Astrocyte of the cerebellum (primary cell): ENCODE measurements around the gene WDR20.

Experiments
- DNase-seq: peaks from one replicate; pipeline ENCODE4 v3.0.0-alpha.2; 2011; ENCODE audit warnings: low read depth
- H3K4me3 ChIP-seq: 2 replicates; pipeline ENCODE4 v1.5.1; 2011; ENCODE audit warnings: mild to moderate bottlenecking, low read depth, low read length, moderate library complexity
- in situ Hi-C: cut with HindIII; loops from 2 replicates; pipeline ENCODE4 v1.10.0; 2017; ENCODE audit warnings: low sequenced_read_pairs
- TF ChIP-seq, protein P1 (sequence below): IDR thresholded peaks from 2 replicates; pipeline ENCODE4 v1.5.1; 2012; ENCODE audit warnings: low read length, low read depth, moderate library complexity, mild to moderate bottlenecking; ENCODE audit errors: missing control alignments

Gene WDR20

DNA sequence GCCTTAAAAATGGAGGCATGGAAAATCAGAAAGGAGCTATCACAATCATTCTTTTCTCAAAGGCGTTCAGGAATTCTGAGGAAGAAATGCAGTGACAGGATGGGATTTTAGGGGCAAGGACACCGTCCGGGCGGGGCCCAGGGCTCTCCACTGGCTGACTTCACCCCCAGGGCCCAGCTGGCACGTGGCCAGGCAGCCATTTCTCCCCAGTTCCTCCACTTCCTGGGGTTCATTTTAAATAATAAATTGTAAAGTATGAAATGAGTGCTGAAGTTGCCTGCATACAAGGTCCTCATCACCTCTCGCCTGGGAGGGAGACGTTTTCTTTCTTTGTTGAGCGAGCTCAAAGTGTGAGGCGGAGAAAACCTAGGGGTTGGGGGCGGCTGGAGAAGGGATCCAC, 73.8 kb downstream of the WDR20 start:
- DNase-seq, result no peak
- TF ChIP-seq, protein P1, sequence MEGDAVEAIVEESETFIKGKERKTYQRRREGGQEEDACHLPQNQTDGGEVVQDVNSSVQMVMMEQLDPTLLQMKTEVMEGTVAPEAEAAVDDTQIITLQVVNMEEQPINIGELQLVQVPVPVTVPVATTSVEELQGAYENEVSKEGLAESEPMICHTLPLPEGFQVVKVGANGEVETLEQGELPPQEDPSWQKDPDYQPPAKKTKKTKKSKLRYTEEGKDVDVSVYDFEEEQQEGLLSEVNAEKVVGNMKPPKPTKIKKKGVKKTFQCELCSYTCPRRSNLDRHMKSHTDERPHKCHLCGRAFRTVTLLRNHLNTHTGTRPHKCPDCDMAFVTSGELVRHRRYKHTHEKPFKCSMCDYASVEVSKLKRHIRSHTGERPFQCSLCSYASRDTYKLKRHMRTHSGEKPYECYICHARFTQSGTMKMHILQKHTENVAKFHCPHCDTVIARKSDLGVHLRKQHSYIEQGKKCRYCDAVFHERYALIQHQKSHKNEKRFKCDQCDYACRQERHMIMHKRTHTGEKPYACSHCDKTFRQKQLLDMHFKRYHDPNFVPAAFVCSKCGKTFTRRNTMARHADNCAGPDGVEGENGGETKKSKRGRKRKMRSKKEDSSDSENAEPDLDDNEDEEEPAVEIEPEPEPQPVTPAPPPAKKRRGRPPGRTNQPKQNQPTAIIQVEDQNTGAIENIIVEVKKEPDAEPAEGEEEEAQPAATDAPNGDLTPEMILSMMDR, result no peak
- in situ Hi-C loops, result no loop called here
- H3K4me3 ChIP-seq, result no peak overlapping the region

DNA sequence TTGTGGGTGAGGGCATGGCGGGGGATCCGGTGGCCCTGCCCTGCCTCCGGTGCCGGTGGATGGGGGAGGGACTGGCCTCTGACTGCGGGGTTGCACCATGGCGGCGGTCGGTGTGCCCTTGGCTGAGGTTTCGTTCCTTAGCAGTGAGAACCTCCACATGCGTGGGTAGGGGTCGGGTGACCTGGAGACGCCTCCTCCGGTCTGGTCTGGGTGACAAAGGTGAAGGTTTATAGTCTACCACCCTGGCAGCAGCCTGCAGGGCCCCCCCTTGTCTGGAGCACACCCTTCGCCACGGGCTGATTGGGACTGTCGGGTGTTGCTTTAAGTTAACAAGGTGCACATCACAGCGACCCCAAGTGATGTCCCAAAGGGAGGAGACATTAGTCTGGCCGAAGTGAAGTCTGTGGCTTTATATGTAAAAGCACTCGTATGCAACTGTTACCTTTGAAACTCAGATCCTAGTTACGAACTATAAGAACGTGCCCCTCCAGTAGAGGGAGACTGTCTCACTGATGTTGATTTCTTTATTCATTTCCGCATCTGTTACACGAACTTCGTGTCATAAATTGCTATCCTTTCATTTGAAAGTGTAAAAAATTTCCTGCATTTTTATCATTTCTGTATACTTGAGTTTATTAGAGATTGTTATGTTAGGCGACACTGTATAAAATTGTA, 74.4 kb downstream of the WDR20 start:
- H3K4me3 ChIP-seq, result no peak overlapping the region
- in situ Hi-C loops, result no loop called here
- DNase-seq, result no peak
- TF ChIP-seq, protein P1, result peak; percentile 13

DNA sequence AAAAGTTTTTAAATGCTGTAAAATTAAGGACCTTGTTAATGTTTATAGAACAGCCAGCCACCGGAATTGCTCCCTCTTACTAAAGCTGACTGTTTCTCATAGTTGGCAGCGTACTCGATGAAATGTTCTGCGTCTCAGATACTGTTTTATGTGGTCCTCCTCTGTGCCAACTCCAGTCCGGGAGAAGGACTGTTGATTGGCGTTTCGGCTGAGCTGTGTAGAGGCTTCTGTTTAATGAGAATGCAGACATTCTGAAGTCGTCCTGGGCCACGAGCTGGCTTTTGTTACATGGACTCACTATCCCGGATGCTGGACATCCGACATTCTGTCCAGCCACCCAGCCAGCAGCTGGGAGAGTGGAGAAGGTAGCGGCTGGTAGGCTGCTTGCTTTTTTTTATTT, 75.4 kb downstream of the WDR20 start:
- in situ Hi-C loops, result no loop called here

DNA sequence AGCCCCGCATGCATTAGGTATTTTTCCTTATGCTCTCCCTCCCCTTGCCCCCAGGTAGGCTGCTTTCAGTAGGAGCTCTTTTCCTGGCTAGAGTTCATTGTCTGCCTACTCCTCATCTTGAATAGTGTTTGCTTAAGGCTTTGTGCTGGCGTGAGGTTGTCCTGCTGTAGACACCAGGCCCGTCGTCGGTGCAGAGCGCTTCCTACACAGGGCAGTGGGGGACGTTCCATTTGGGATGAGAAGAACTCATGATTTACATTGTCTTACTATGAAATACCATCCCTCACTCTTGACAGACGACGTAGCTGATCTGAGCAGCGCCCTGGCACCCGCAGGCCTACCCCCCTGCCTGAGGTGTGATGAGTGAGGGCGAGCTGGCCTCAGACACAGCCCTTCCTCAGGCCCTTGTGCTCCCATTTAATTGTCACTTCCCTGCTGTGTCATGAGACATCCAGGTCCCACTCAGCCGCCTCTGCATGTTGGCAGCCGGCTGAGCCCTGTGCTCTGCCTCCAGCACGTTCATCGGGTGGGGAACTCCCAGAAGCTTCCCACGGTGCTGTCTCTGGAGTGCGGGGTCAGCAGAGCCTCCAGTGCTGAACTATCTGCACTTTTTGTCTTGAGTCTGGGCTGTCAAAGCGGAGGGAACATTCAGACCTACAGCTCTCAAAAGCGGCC, 76.0 kb downstream of the WDR20 start:
- TF ChIP-seq, protein P1, result no peak
- DNase-seq, result no peak
- in situ Hi-C loops, result no loop called here
- no peak overlapping the region for H3K4me3 ChIP-seq

More for the DNA sequence above, 75.4 kb downstream of the WDR20 start:
- peak; percentile 83 for DNase-seq
- TF ChIP-seq, protein P1, result no peak
- no peak overlapping the region for H3K4me3 ChIP-seq

GRCh38 chr14:102217399-102217798, 77.7 kb downstream of the WDR20 start:
- TF ChIP-seq, protein P1, result no peak
- no peak overlapping the region for H3K4me3 ChIP-seq
- no peak for DNase-seq
- in situ Hi-C loops, result no loop called here

DNA sequence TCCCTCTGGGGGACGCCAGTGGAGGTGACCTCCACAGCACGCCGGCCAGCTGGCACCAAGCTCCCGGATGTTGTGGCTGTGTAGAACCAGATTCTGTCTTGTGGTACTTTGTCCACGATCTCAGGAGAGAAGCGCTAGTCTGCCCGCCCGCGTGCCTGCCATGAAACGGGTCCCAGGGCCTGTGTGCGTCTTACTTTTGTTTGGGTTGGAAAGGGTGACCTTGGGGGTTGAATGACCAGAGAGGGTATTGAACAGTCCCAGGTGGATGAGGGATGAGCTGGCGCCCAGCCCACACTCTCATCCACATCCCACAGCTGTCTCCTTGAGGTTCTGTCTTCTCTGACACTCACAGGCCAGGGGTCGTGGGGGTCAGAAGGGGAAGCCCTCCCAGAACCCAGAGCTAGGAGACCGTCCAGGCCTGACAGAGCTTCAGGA, 78.3 kb downstream of the WDR20 start:
- DNase-seq, result no peak
- TF ChIP-seq, protein P1, result no peak
- in situ Hi-C loops, result no loop called here
- no peak overlapping the region for H3K4me3 ChIP-seq
